ENCODE results near the gene WDR59.
A peak's percentile ranks its signal among the peaks of the same experiment; 100 is the strongest.

The WDR59 gene

DNA sequence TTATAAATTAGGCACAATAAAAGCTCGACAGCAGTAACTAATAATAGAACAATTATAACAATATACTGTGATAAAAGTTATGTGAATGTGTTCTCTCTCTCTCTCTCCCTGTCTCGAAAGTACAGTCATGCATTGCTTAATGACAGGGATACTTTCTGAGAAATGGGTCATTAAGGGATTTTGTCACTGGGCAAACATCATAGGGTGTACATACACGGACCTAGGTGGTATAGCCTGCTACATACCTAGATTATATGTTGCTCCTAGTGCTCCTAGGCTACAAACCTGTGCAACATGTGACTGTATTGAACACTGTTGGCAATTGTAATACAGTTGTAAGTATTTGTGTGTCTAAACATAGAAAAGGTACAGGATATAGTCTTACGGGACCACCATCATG, 20.8 kb upstream of the WDR59 start:
- Histone ChIP-seq H3K27me3 (replicated peaks) (no peaks in the 10 kb centered on the region), H3K36me3 (replicated peaks) (no peaks in the 10 kb centered on the region), H3K27ac (no peak overlapping the region), H3K4me3 (ENCODE audit: low read depth, low read length) (no peak overlapping the region)
- no peak for DNase-seq
- in situ Hi-C loops (cut with HindIII; ENCODE audit: low pct_ligation_motif_present, low sequenced_read_pairs): no loop called here
- TF ChIP-seq, protein P1, sequence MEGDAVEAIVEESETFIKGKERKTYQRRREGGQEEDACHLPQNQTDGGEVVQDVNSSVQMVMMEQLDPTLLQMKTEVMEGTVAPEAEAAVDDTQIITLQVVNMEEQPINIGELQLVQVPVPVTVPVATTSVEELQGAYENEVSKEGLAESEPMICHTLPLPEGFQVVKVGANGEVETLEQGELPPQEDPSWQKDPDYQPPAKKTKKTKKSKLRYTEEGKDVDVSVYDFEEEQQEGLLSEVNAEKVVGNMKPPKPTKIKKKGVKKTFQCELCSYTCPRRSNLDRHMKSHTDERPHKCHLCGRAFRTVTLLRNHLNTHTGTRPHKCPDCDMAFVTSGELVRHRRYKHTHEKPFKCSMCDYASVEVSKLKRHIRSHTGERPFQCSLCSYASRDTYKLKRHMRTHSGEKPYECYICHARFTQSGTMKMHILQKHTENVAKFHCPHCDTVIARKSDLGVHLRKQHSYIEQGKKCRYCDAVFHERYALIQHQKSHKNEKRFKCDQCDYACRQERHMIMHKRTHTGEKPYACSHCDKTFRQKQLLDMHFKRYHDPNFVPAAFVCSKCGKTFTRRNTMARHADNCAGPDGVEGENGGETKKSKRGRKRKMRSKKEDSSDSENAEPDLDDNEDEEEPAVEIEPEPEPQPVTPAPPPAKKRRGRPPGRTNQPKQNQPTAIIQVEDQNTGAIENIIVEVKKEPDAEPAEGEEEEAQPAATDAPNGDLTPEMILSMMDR (IDR thresholded peaks at IDR 0.05; ENCODE audit: low read depth, low read length, missing control alignments): no peak

DNA sequence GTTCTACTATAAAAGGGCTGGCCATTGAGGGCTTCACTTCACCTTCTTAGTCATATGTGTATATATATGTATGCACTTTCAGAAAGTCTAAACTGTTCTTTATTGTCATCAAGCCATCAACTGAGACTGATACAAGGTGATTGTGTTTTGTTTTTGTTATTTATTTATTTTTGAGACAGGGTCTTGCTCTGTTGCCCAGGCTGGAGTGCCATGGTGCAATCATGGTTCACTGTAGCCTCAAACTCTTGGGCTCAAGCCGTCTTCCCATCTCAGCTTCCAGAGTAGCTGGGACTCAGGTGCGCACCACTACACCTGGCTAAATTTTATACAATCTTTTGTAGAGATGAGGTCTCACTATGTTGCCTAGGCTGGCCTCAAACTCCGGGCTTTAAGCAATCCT, 19.5 kb upstream of the WDR59 start:
- Histone ChIP-seq H3K27ac (no peak overlapping the region), H3K4me3 (ENCODE audit: low read depth, low read length) (no peak overlapping the region), H3K36me3 (replicated peaks) (no peaks in the 10 kb centered on the region), H3K27me3 (replicated peaks) (no peaks in the 10 kb centered on the region)
- in situ Hi-C loops (cut with HindIII; ENCODE audit: low pct_ligation_motif_present, low sequenced_read_pairs): no loop called here
- DNase-seq: no peak
- TF ChIP-seq, protein P1 (IDR thresholded peaks at IDR 0.05; ENCODE audit: low read depth, low read length, missing control alignments): no peak

DNA sequence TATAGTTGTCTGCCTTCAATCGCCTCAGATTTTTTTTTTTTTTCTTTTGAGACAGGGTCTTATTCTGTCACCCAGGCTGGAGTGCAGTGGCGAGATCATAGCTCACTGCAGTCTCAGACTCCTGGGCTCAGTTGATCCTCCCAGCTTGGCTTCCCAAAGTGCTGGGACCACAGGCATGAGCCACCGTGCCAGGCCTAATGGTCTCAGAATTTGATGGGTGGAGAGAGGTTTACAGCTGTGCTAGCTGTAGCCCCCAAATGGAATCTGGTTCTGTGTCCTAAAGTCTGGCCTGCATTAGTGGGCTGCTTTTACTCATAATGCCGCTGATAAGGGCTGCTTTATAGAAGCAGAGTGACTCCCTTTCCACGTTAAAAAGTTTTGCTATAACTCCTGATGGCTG, 19.0 kb upstream of the WDR59 start:
- TF ChIP-seq, protein P1 (IDR thresholded peaks at IDR 0.05; ENCODE audit: low read depth, low read length, missing control alignments): no peak
- in situ Hi-C loops (cut with HindIII; ENCODE audit: low pct_ligation_motif_present, low sequenced_read_pairs): no loop called here
- no peak overlapping the region for H3K4me3 ChIP-seq (ENCODE audit: low read depth, low read length)
- no peak for DNase-seq
- no peak overlapping the region for H3K27ac ChIP-seq
- no peaks in the 10 kb centered on the region for H3K36me3 ChIP-seq (replicated peaks)
- no peaks in the 10 kb centered on the region for H3K27me3 ChIP-seq (replicated peaks)

DNA sequence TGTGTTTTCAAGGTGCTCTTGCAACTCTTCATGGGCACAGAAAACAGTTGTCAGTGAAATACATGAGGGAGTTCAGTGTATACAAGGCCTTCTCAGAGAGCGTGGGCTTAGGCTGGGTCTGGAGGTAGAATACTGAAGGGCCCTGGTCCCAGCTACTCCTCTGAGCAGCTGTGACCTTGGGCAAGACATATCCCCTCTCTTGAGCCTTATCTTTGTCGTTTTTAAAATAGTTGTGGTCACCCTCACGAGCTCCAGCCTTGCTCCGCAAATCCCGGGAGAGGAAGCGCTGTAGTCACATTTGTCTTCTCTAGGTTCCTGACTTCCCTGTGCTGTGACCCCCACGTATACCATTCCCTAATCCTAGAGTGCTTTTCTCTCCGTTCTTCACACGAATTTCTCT, 17.6 kb upstream of the WDR59 start:
- H3K4me3 ChIP-seq (ENCODE audit: low read depth, low read length): no peak overlapping the region
- H3K27me3 ChIP-seq (replicated peaks): no peaks in the 10 kb centered on the region
- in situ Hi-C loops (cut with HindIII; ENCODE audit: low pct_ligation_motif_present, low sequenced_read_pairs): no loop called here
- no peaks in the 10 kb centered on the region for H3K36me3 ChIP-seq (replicated peaks)
- no peak overlapping the region for H3K27ac ChIP-seq
- TF ChIP-seq, protein P1 (IDR thresholded peaks at IDR 0.05; ENCODE audit: low read depth, low read length, missing control alignments): no peak
- DNase-seq: no peak

DNA sequence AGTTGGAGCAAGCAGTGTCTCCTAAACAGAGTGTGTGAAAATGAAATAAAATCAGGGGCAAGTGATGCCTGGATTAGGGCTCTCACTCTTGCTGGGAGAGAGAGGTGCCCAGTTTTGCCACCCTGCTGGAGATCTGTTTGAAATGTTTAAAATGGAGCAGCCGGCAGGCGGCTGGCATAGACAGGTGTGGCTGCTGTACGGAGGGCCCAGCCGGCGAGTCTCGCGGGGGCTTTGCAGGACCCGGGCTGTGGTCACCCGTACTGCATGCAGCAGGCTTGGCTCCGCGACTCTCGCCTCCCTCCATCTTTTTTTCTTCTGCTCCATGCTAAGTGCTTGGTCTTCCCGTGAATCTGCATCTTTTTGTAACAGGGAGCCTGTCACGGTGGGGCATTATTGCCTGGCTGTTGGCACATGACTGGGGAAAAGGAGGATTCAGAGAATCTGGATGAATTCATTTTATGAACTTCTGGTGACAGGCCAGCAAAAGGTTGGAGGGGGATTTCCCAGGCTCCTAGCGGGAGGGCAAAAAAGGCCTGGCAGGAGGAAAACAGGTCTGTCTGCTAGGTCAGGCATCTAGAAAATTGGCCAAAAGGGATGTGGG, 15.7 kb upstream of the WDR59 start:
- TF ChIP-seq, protein P1 (IDR thresholded peaks at IDR 0.05; ENCODE audit: low read depth, low read length, missing control alignments): peak; percentile 14
- DNase-seq: no peak
- peak overlapping the region; percentile 53 for H3K27ac ChIP-seq
- H3K36me3 ChIP-seq (replicated peaks): no peaks in the 10 kb centered on the region
- in situ Hi-C loops (cut with HindIII; ENCODE audit: low pct_ligation_motif_present, low sequenced_read_pairs): no loop called here
- H3K27me3 ChIP-seq (replicated peaks): no peaks in the 10 kb centered on the region
- H3K4me3 ChIP-seq (ENCODE audit: low read depth, low read length): peak overlapping the region; percentile 59

Data from brain microvascular endothelial cell (primary cell).